Measurements from ENCODE around the gene CNGA3. TPM values are rescaled to one million over a fixed set of nuclear protein-coding genes. Genes with fewer than 3 reads are reported as not detected.

The CNGA3 gene
- polyA plus RNA-seq, 1 donor, result not detected

- DNase-seq, result no peak
Observed at GRCh38 chr2:98377544-98377943, 31.3 kb downstream of the CNGA3 start.

- no peak for DNase-seq
Observed at GRCh38 chr2:98378196-98378595, 31.9 kb downstream of the CNGA3 start.

GRCh38 chr2:98378901-98379300, 32.6 kb downstream of the CNGA3 start:
- DNase-seq, result no peak

GRCh38 chr2:98379311-98380202, 33.3 kb downstream of the CNGA3 start:
- DNase-seq, result no peak

- DNase-seq, result no peak
Observed at GRCh38 chr2:98380203-98380535, 33.9 kb downstream of the CNGA3 start.

- no peak for DNase-seq
Observed at GRCh38 chr2:98381494-98381893, 35.2 kb downstream of the CNGA3 start.

GRCh38 chr2:98382086-98382485, 35.8 kb downstream of the CNGA3 start:
- no peak for DNase-seq

GRCh38 chr2:98382739-98383138, 36.5 kb downstream of the CNGA3 start:
- DNase-seq, result no peak

- no peak for DNase-seq
Observed at GRCh38 chr2:98383166-98383565, 36.9 kb downstream of the CNGA3 start.

GRCh38 chr2:98385050-98385699, 38.9 kb downstream of the CNGA3 start:
- DNase-seq, result peak; percentile 72

- DNase-seq, result no peak
Observed at GRCh38 chr2:98387478-98387877, 41.2 kb downstream of the CNGA3 start.

- no peak for DNase-seq
Observed at GRCh38 chr2:98388081-98388480, 41.8 kb downstream of the CNGA3 start.

GRCh38 chr2:98388601-98389250, 42.5 kb downstream of the CNGA3 start:
- DNase-seq, result no peak

- DNase-seq, result no peak
Observed at GRCh38 chr2:98389251-98389605, 43.0 kb downstream of the CNGA3 start.

GRCh38 chr2:98390571-98391476, 44.6 kb downstream of the CNGA3 start:
- DNase-seq, result no peak

GRCh38 chr2:98391581-98392270, 45.5 kb downstream of the CNGA3 start:
- no peak for DNase-seq

- no peak for DNase-seq
Observed at GRCh38 chr2:98393354-98393753, 47.1 kb downstream of the CNGA3 start.

- DNase-seq, result no peak
Observed at GRCh38 chr2:98394595-98395153, 48.4 kb downstream of the CNGA3 start.

GRCh38 chr2:98395977-98396376, 49.7 kb downstream of the CNGA3 start:
- no peak for DNase-seq

GRCh38 chr2:98396745-98397355, 50.6 kb downstream of the CNGA3 start:
- DNase-seq, result no peak

GRCh38 chr2:98399140-98399539, 52.9 kb downstream of the CNGA3 start:
- no peak for DNase-seq
